Activated CD4-positive, CD25-positive, alpha-beta regulatory T cell (primary cell): ENCODE data around the gene TMEM183A.
A peak's percentile ranks its signal among the peaks of the same experiment; 100 is the strongest.
"Not testable (repeated sequence)": the region's sequence is repeated elsewhere in the genome, so short reads cannot be mapped to it uniquely, and the experiment has no call there.

ENCODE experiments used
- DNase-seq, 4 experiments: peaks; one replicate each; lab custom pipeline; 2025; lab: John Stamatoyannopoulos, UW

TMEM183A gene, protein sequence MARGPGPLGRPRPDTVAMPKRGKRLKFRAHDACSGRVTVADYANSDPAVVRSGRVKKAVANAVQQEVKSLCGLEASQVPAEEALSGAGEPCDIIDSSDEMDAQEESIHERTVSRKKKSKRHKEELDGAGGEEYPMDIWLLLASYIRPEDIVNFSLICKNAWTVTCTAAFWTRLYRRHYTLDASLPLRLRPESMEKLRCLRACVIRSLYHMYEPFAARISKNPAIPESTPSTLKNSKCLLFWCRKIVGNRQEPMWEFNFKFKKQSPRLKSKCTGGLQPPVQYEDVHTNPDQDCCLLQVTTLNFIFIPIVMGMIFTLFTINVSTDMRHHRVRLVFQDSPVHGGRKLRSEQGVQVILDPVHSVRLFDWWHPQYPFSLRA

DNA sequence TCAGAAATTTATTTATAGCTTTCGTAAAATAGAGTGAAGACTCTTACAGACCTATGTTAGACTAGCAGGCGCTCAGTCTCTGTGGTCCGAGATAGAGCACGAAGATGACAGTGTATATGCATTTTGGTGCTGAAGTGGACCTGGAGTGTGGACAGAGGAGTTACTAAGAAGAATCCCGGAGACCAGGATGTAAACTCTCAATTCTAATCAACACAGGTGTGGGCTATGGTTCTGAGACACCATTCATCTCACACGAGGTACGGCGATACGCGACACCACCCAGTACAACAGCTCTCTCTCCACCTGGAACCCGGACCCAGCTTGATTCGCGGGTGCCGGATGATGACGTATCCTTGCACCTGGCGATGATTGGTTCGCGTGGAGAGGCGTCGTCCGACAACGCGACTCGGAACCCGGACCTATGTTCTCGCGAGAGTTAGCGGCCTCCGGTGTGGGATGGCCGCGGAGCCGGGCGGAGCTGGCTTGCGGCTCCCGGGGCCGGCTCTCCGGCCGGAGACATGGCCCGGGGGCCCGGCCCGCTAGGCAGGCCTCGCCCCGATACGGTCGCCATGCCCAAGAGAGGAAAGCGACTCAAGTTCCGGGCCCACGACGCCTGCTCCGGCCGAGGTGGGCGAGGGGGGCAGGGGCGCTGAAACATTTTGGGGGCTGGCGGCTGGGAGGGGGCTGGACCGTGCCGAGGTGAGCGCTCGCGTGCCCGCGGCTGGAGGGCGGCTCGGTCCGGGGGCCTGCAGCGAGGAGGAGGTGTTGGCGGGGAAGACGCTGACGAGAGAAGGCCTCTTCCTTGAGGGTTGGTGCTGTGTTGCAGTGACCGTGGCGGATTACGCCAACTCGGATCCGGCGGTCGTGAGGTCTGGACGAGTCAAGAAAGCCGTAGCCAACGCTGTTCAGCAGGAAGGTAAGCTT is at the start of gene TMEM183A:
Gene TMEM183A (plus strand): TSS at position 427 of the 924 bp plus-strand sequence. CDS start 92 bp downstream, at position 519.
- peak; percentile 78 to 89 (median 87) for DNase-seq

DNA sequence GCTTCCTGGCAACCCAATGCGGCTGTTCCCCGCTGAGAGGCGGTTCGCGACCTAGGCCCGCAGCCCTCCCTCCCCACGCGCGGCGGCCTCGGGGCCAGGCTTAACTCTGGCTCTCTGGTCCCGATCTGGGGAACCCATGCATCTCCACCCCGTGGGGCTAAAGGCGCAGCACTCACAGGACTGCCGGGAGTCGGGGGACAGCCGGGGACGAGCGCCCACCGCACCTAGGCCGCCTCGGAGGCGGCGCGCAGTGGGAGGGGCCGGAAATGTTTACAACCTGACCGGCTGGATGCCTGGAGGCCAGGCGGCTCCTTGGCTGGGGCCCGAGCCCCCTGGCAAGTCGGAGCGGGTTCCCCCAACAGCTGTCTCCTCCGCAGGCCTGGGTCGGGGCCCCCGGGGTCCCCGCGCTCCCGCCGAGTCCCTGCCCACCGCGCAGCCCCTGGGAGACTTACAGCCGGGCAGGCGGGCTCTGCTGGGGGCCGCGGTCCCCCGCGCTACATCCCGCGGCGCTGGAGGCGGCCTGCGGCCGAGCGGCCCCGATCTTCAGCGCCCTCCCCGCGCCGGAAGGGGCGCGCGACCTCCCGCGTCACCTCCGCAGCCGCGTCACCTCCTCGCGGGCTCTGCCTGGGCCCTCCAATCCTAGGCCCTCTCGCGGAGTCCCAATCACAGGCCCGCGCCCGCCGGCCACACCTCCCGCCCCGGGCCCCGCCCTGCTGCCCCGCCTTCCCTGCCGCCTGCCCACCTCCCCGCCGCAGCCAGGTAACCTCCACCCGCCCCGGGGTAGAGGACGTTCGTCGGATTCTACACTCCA is 49.2 kb upstream of the TMEM183A start, which contains the start of gene ADIPOR1:
Gene ADIPOR1 (minus strand): TSS at position 580 of the 811 bp plus-strand sequence. CDS start 7,242 bp downstream, outside the sequence.
- peak; percentile 87 to 91 (median 88) for DNase-seq

DNA sequence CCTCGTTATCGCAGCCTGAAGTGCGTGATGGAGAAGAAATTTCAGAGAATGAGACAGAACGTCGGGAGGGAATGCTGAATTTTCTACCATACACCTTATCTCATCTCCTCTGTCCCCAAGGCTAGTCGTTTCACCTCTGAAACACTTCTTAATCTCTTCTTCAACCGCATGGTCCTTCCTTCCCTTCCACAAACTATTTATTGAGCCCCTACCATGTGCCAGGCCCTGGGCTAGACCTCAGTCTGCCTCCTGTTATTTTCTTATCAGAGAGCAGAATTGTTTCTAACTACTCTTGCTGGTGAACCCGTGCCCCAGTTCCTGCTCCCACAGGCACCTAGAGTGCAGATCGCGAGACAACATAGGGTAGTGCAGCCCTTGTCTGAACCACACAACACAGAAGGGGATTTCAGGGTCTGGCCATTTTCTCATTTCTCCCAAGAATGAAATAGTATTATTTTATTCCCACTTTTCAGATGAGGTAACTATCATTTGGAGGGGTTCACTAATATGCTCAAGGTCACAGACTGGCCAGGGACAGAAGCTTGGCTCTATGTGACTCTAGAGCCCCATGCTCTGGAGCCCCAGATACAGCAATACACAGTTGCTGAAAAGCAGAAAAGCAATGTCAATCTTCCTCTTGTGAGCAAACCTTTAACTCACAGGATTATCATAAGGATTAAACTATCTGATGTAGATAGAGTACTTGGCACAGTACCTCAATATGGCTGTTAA is 48.5 kb upstream of the TMEM183A start:
- no peak for DNase-seq

DNA sequence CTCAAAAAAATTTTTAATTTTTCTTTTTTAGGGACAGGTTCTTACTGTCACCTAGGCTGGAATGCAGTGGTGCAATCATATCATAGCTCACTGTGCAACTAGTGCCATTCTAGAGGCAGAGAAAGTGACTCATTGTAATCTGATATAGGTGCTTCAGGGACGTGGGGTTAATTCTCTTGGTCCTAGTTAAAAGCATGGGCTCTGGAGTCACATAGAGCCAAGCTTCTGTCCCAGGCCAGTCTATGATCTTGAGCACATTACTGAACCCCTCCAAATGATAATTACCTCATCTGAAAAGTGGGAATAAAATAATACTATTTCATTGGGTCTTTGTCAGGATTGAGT is 47.9 kb upstream of the TMEM183A start:
- DNase-seq, result no peak

DNA sequence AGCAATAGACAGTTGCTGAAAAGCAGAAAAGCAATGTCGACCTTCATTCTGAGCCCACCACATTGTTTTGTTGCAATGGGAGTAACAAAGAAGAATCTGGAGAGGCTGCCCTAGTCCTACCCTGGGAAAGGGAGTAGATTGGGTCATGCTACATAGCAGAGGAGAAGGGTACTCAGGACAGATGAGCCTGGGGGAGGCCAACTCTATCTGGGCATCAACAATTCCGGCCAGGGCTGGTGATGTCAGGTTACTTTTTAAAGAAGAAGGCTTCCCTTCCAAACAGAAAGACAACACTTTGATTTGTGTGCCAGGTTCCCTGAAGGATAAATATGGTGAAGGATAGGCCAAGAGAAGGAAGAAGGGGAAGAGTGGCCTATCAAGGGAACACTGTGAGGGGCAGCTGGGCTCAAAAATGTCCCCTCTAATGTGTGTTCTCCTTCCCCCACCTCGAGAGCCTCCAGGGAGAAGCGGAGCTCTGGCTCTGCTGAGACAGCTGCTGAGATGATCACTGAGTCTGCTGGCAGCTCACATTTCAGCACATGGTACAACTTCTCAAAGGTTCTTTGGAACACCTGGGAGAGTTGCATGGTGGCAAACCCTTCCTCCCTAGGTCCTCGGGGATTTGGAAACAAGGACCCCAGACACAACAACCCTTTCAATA is 45.8 kb upstream of the TMEM183A start:
- no peak for DNase-seq

DNA sequence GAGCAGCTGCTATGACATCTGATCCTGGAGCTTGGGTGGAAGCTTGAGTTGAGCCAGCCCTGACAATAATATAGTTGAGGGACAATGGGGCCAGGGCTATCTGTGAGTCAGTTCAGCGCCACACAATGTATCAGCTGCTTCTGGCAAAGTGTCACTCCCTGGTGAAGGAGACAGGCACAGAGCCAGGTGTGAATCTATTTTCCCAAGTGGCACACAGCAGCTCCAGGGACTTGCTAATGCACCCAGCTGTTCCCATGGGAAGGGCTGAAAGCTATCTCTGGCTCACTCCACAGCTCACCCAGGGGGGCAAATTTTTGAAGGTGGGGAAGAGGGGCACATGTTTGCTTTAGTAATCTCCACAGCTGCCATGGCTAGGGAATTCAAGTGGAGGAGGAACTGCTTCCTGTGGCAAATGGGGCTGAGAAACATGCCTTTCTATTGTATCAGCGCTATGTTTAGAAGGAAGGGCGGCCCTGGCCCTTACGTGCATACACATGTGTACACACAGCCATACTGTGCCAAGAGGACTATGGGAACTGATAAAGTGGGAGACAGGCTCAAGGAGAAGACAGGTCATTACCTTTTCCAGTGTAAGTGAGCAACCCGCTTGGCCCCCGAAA is 42.3 kb upstream of the TMEM183A start:
- DNase-seq, result no peak

DNA sequence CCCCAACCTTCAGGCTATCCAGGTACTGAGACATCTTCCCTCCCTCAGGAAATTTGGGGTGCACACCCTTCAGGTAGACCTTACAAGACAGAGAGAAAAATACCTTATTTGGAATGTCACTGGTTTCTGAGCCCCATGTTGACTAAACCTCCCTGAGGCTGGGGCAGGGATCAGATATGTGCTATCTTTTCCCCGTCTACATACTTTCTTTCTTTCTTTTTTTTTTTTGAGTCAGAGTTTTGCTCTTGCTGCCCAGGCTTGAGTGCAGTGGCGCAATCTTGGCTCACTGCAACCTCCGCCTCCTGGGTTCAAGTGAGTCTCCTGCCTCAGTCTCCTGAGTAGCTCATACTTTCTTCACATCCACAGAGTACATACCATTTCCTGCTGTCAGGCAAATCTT is 41.8 kb upstream of the TMEM183A start:
- no peak for DNase-seq

DNA sequence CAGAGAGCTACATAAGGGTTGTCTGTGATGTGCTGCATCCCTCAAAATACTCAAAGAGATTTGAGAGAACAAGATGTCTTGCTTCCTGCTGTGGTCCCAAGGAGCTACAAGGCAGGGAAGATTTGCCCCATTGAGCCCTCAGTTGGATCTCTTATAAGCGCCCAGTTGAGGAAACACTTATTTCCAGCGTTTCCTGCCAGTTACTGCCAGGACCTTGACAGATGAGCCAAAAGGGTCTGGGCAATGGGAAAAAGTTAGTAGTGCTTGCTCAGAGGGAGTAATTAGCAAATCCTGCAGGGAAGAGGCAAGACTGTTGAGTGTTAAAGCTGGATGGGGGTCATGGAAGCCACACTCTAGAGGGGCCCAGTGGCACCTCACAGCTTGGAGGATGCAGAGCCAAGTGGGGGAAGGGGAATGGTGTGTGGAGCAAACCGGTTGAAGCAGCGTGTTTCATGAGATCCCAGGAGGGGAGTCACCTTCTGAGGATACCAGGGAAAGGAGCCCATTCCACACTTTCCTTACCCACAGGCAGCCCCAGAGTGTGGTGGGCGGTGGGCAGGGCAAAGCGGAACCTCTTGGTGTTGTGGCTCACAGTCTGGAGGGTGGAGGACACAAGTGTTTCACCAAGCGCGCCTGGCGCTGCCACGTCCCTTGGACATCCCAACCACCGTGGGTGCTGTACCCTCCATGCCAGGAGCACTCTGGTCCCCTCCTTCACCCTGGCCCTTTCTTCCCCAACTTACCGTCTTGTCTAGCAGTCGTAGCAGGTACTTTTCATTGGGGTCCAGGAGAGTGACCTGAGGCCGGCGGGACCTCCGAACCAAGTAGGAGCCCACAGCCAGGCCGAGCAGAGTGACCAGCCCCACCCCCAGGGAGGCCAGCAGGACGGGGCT is 40.9 kb upstream of the TMEM183A start:
- no peak for DNase-seq

DNA sequence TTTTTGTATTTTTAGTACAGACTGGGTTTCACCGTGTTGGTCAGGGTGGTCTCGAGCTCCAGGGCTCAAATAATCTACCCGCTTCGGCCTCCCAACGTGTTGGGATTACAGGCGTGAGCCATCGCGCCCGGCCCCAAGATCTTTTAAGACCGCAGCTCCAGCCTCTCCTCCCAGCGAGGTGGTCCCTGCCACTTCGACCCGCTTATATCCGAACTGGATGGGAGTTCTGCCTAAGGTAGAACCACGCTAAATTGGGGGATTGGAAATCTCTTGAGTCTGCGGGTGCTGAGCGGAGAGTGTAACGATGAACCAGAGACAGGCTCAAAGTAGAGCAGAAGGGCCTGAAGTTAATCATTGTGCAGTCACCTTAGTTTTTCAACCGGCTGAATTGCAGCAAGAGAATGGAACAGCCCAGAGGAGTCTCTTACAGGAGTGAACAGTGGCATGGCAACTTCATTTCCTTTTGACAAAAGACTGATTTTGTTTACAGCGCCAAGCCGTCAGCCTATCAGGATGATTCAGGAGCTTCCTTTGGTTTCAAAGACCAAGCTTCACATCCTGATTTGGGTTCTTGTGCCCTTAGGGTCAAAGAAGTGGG is 39.4 kb upstream of the TMEM183A start:
- DNase-seq, result no peak

DNA sequence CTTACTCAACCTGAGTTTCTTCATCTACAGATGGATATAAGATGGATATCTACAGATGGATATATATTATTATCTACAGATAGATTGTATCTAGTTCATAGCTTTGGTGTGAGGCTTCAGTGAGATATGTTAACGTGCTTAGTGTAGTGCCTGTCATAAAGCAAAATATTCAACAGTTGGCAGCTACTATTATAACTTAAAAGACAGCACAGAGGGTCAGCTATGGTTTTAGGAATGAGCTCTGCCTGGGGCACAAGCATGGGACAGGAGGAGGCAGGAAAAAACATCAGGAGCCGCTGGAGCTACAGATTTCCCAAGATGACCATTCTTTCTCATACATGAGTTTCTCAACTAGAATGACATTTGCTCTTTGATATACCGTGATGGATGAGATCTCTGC is 38.8 kb upstream of the TMEM183A start:
- no peak for DNase-seq

DNA sequence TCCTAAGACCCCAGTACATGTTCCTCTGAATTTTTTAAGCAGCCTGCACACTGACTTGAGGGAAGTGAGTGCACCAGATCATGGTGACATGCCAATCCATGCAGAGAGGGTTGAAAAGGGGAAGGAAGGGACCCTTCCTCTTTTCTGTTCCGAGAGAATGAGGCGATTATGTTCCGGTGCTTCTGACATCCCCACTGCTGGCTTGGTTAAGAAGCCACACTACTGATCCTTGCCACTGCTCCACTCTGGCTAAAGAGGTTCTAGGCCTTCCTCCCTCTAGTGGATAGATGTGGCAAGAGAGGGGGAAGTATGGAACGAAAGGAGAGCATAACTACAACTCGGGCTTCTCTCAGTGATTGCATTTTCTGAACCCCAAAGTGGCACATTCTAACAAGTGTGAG is 38.3 kb upstream of the TMEM183A start:
- no peak for DNase-seq

DNA sequence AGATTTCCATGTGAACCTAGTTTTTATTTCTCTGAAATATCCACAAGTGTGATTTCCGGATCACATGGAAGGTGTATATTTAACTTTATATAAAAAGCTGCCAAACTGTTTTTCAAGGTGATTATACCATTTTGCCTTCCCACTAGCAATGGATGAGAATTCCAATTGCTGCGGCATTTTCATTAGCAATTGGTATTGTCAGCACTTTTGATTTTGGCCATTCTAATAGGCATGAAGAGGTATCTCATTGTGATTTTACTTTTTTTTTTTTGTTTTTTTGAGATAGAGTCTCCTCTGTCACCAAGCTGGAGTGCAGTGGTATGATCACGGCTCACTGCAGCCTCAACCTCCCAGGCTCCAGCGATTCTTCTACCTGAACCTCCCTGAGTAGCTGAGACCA is 35.1 kb upstream of the TMEM183A start:
- DNase-seq, result no peak

DNA sequence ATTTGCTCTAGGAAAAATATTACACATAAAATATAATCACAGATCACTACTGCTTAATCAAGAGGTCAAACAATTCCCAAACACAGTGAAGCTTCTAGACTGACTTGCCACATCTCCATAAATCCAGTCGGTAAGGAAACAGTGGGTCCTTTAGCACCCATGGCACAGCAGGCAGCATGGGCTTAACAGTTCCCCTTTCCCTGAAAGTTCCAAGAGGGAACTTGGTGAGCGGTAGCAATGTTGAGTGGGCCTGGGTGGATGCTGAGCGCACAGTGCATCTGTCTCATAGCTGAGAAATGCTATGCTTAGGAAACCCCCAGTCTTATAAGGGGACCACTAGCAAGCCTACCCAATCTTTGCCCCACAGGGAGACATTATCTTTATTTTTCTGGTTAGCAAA is 32.3 kb upstream of the TMEM183A start:
- DNase-seq, result no peak

DNA sequence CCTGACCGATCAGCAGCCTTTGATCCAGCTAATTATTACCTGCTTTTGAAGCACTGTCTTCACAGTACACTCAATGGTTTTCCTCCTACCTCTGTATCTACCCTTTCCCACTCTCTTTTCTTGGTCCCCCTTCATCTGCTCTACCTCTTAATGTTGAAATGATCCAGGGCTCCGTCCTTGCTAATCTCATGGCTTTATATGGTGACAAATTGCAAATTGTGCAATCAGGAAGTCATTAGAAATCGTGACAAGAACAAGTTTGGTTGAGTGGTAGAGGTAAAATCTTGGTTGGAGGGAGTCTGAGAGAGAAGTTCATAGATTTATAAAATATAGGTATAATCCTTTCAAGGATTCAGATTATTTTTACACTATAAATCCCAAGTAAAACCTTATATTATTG is 30.5 kb upstream of the TMEM183A start:
- DNase-seq, result no peak

DNA sequence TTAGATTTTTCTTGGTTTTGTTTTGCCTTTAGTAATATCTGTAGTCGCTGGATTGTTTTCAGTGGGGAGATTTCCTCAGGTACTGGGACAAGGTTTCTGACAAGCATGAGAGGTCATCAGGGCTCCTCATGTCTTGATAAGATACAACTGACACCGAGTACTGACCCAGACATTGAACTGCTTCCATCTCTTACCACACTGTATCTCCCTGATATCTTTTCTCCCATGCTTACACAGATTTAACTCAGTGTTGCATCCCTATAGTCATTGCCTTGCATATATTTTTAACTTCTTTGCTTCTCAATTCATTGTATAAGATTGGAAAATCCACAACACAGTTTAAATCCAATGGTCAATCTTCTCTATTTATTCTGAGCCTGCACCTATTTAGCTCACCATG is 27.7 kb upstream of the TMEM183A start:
- DNase-seq, result no peak

DNA sequence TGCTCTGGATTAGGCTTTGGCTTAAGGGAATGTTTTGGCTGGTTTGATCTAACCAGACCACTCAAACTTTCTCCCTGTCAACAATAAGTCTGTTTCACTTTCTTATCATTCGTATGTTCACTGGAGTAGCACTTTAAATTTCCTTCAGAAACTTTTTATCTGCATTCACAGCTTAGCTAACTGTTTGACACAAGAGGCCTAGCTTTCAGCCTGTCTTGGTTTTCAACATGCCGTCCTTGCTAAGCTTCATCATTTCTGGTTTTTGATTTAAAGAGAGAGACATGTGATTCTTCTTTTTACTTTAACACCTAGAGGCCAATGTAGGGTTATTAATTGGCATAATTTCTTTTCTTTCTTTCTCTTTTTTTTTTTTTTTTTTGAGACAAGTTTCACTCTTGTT is 25.2 kb upstream of the TMEM183A start:
- no peak for DNase-seq

DNA sequence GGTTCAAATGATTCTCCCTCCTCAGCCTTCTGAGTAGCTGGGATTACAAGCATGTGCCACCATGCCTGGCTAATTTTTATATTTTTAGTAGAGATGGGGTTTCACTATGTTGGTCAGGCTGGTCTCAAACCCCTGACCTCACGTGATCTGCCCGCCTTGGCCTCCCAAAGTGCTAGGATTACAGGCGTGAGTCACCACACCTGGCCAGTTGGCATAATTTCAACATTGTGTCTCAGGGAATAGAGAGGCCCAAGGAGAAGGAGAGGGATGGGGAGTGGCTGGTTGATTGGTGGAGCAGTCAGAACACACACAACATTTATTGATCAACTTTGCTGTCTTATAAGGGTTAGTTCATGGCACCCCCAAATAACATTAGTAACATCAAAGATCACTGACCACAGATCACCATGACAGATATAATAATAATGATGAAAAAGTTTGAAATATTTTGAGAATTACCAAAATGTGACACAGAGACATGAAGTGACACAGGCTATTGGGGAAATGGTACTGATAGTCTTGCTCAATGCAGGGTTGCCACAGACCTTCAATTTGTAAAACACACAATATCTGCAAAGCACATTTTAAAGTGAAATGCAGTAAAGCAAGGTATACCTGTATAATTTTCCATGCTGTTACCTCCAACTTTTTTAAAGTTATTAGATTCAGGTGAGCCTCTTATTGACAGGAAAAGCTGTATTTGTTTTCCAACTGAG is 24.3 kb upstream of the TMEM183A start:
- DNase-seq, result no peak

DNA sequence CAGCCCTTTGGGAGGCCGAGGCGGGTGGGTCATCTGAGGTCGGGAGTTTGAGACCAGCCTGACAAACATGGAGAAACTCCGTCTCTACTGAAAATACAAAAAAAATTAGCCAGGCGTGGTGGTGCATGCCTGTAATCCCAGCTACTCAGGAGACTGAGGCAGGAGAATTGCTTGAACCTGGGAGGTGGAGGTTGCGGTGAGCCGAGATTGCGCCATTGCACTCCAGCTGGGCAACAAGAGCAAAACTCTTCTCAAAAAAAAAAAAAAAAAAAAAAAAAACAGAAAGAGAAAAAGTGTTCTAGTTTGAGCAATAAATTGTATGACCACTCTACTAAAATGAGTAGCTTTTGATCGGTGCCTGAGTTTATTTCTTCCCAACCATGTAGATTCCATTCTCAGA is 21.1 kb upstream of the TMEM183A start:
- not testable (repeated sequence) for DNase-seq
